Stomach (tissue), 4 donors: ENCODE results near the gene NDEL1.

Experiments
- POLR2AphosphoS5 ChIP-seq, 3 donors: sonication (generic); formaldehyde crosslinking; IDR thresholded peaks; one replicate each; pipeline ENCODE4 v1.6.1; 2016; ENCODE audit warnings: antibody characterized with exemption in 3 of 3
- TF ChIP-seq, protein P1 (sequence below), 7 experiments: fragments of 450-650 bp in 4 of 7; fragments of 200-600 bp in 3 of 7; sonication (generic) in 3 of 7; IDR thresholded peaks; one replicate each; pipeline ENCODE4 v1.5.1; 2016 to 2019; ENCODE audit warnings: antibody characterized with exemption in 7 of 7, control low read depth in 2 of 7, mild to moderate bottlenecking in 1 of 7

DNA sequence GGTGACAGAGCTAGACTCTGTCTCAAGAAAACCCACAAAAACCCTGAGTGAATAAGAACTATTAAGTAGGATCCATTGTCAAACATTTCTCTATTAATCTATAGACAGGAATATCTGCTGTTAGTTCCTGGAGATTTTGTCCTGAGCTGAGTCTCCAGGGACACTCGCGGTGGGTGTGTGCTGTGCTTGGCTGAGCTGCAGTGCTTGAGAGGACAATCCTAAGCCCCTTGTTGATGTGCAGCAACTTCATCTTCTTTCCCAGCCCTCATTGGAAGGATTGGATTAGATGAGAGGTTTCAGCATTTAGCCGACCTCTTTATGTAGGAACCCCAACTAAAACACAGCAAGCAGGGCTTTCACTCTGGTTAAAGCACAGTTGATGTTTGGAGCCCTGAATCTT lies 33.3 kb downstream of the NDEL1 start:
- TF ChIP-seq, protein P1, sequence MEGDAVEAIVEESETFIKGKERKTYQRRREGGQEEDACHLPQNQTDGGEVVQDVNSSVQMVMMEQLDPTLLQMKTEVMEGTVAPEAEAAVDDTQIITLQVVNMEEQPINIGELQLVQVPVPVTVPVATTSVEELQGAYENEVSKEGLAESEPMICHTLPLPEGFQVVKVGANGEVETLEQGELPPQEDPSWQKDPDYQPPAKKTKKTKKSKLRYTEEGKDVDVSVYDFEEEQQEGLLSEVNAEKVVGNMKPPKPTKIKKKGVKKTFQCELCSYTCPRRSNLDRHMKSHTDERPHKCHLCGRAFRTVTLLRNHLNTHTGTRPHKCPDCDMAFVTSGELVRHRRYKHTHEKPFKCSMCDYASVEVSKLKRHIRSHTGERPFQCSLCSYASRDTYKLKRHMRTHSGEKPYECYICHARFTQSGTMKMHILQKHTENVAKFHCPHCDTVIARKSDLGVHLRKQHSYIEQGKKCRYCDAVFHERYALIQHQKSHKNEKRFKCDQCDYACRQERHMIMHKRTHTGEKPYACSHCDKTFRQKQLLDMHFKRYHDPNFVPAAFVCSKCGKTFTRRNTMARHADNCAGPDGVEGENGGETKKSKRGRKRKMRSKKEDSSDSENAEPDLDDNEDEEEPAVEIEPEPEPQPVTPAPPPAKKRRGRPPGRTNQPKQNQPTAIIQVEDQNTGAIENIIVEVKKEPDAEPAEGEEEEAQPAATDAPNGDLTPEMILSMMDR (IDR thresholded peaks at IDR 0.05) = no peak
- TF ChIP-seq POLR2AphosphoS5 (IDR thresholded peaks at IDR 0.05) = no peak
